PFSK-1 (cell line): ENCODE measurements around the gene TFCP2L1.

Experiments used
- FOXP2 ChIP-seq: optimal IDR thresholded peaks from 2 replicates; pipeline ENCODE3; 2011; ENCODE audit warnings: borderline replicate concordance, control low read depth, inconsistent platforms; ENCODE audit not compliant: insufficient read depth; ENCODE audit errors: extremely low read length, extremely low read depth
- POLR2AphosphoS5 ChIP-seq: IDR thresholded peaks from 2 replicates; pipeline ENCODE4 v1.6.1; 2012; ENCODE audit warnings: low read depth, mild to moderate bottlenecking, control low read depth, low read length, moderate library complexity
- REST ChIP-seq, 2 experiments: IDR thresholded peaks; 2 replicates each; pipeline versions ENCODE4 v1.6.1 to v1.8.0; 2011 to 2012; ENCODE audit warnings: low read depth in 2 of 2, low read length in 2 of 2, control low read depth in 1 of 2, inconsistent platforms in 1 of 2, mild to moderate bottlenecking in 1 of 2, moderate library complexity in 1 of 2; ENCODE audit not compliant: insufficient read depth in 1 of 2
- SIN3A ChIP-seq: IDR thresholded peaks from 2 replicates; pipeline ENCODE4 v1.6.1; 2012; ENCODE audit warnings: mild to moderate bottlenecking, low read length, moderate library complexity, borderline replicate concordance; ENCODE audit not compliant: insufficient read depth
- TAF1 ChIP-seq: IDR thresholded peaks from 2 replicates; pipeline ENCODE4 v1.6.1; 2012; ENCODE audit warnings: low read length, control low read depth, borderline replicate concordance; ENCODE audit not compliant: insufficient read depth

Gene TFCP2L1

GRCh38 chr2:121185571-121186074, 99.4 kb downstream of the TFCP2L1 start:
- TF ChIP-seq SIN3A (no peak), TAF1 (no peak), REST (IDR thresholded peaks at IDR 0.05; ENCODE audit: insufficient read depth in 1 of 2, low read depth in 2 of 2, low read length in 2 of 2) (no peak), POLR2AphosphoS5 (no peak), FOXP2 (no peak)

GRCh38 chr2:121185111-121185510, 99.9 kb downstream of the TFCP2L1 start:
- TF ChIP-seq TAF1: no peak
- no peak for TF ChIP-seq REST (IDR thresholded peaks at IDR 0.05; ENCODE audit: insufficient read depth in 1 of 2, low read depth in 2 of 2, low read length in 2 of 2)
- TF ChIP-seq POLR2AphosphoS5: no peak
- TF ChIP-seq FOXP2: no peak
- TF ChIP-seq SIN3A: no peak

- no peak for TF ChIP-seq SIN3A
- TF ChIP-seq POLR2AphosphoS5: no peak
- TF ChIP-seq TAF1: no peak
- no peak for TF ChIP-seq REST (IDR thresholded peaks at IDR 0.05; ENCODE audit: insufficient read depth in 1 of 2, low read depth in 2 of 2, low read length in 2 of 2)
- TF ChIP-seq FOXP2: no peak
Measured at GRCh38 chr2:121184248-121184862, 100.6 kb downstream of the TFCP2L1 start.

- TF ChIP-seq FOXP2 (no peak), REST (IDR thresholded peaks at IDR 0.05; ENCODE audit: insufficient read depth in 1 of 2, low read depth in 2 of 2, low read length in 2 of 2) (no peak), TAF1 (no peak), POLR2AphosphoS5 (no peak), SIN3A (no peak)
Measured at GRCh38 chr2:121182520-121182919, 102.5 kb downstream of the TFCP2L1 start.
